ENCODE results near the gene GOT2. TPM values are rescaled to one million over a fixed set of nuclear protein-coding genes. Genes with fewer than 3 reads are reported as not detected.
"Not testable (repeated sequence)": the region's sequence is repeated elsewhere in the genome, so short reads cannot be mapped to it uniquely, and the experiment has no call there.

Gene GOT2
- total RNA-seq, 2 donors from 2014 or later, result 106 to 128 TPM

DNA sequence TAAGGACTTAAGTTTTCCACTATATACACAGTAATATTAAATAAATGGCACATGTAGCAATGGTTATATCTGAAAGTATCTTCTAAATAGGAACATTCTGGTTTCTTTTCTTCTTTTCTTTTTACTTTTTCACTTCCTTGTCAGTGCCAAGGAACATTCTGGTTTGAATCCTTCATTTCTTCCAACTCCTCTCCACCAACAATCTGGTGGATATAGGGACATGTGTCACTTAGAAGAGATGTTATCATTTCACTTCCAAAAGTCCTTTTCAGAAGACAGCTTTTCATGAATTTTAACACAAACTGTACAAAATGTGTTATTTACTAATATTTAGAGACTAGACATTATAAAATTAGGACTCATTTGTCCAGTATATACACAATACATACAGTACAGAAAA, 7.9 kb upstream of the GOT2 start:
- Histone ChIP-seq H3K36me3 (ENCODE audit: control insufficient read depth, insufficient read depth, low read length) (no peaks in the 10 kb centered on the region), H3K9me3 (ENCODE audit: control insufficient read depth, low read length) (no peaks in the 10 kb centered on the region), H3K27ac (ENCODE audit: low read depth, low read length) (no peak overlapping the region), H3K4me3 (ENCODE audit: low read length) (no peak overlapping the region), H3K4me1 (ENCODE audit: control insufficient read depth, insufficient read depth, low read length) (no peaks in the 10 kb centered on the region), H3K9ac (ENCODE audit: extremely low read depth, low read length, poor library complexity, severe bottlenecking) (no peak overlapping the region), H3K27me3 (ENCODE audit: control insufficient read depth, insufficient read depth, low read length, poor library complexity, severe bottlenecking) (no peaks in the 10 kb centered on the region)
- TF ChIP-seq, protein P1, sequence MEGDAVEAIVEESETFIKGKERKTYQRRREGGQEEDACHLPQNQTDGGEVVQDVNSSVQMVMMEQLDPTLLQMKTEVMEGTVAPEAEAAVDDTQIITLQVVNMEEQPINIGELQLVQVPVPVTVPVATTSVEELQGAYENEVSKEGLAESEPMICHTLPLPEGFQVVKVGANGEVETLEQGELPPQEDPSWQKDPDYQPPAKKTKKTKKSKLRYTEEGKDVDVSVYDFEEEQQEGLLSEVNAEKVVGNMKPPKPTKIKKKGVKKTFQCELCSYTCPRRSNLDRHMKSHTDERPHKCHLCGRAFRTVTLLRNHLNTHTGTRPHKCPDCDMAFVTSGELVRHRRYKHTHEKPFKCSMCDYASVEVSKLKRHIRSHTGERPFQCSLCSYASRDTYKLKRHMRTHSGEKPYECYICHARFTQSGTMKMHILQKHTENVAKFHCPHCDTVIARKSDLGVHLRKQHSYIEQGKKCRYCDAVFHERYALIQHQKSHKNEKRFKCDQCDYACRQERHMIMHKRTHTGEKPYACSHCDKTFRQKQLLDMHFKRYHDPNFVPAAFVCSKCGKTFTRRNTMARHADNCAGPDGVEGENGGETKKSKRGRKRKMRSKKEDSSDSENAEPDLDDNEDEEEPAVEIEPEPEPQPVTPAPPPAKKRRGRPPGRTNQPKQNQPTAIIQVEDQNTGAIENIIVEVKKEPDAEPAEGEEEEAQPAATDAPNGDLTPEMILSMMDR (conservative IDR thresholded peaks at IDR 0.05), result no peak
- Mint-ChIP-seq H3K4me1 (no peaks in the 10 kb centered on the region), H3K27me3 (ENCODE audit: insufficient read depth) (peaks cover 2% of the 10 kb centered on the region), H3K4me3 (no peak overlapping the region), H3K9me3 (no peaks in the 10 kb centered on the region), H3K36me3 (ENCODE audit: low read depth) (no peaks in the 10 kb centered on the region), H3K27ac (no peak overlapping the region)
- DNase-seq, result no peak

DNA sequence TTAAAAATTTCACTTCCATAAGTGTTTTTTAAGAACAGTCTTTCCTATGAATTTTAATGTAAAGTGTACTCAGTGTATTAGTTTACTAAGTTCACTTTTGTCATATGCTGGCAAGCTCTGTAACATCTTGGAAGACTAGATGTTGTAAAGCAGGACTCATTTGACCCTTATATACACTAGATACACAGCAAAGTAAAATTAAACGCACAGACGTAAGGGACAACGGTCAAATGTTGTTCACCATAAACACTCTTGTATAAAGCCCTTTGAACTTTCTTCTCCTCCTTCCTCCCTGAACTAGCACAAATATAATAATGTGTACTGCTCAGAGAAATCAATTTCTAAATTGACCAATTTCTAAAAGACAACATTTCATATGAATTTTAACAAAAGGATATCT, 7.0 kb upstream of the GOT2 start:
- Mint-ChIP-seq H3K36me3 (ENCODE audit: low read depth) (no peaks in the 10 kb centered on the region), H3K9me3 (no peaks in the 10 kb centered on the region), H3K27ac (no peak overlapping the region), H3K4me1 (no peaks in the 10 kb centered on the region), H3K4me3 (no peak overlapping the region), H3K27me3 (ENCODE audit: insufficient read depth) (peaks cover 2% of the 10 kb centered on the region)
- DNase-seq, result no peak
- no peaks in the 10 kb centered on the region for H3K9me3 ChIP-seq (ENCODE audit: control insufficient read depth, low read length)
- no peaks in the 10 kb centered on the region for H3K4me1 ChIP-seq (ENCODE audit: control insufficient read depth, insufficient read depth, low read length)
- H3K27me3 ChIP-seq (ENCODE audit: control insufficient read depth, insufficient read depth, low read length, poor library complexity, severe bottlenecking), result no peaks in the 10 kb centered on the region
- TF ChIP-seq, protein P1 (conservative IDR thresholded peaks at IDR 0.05), result no peak
- no peaks in the 10 kb centered on the region for H3K36me3 ChIP-seq (ENCODE audit: control insufficient read depth, insufficient read depth, low read length)
- no peak overlapping the region for H3K9ac ChIP-seq (ENCODE audit: extremely low read depth, low read length, poor library complexity, severe bottlenecking)
- WGBS, 2 experiments (ENCODE audit: insufficient coverage in 1 of 2, insufficient read length in 1 of 2), result 98 to 100% methylated on average over 2 to 3 of the region's 3 CpGs
- H3K27ac ChIP-seq (ENCODE audit: low read depth, low read length), result no peak overlapping the region
- H3K4me3 ChIP-seq (ENCODE audit: low read length), result no peak overlapping the region

DNA sequence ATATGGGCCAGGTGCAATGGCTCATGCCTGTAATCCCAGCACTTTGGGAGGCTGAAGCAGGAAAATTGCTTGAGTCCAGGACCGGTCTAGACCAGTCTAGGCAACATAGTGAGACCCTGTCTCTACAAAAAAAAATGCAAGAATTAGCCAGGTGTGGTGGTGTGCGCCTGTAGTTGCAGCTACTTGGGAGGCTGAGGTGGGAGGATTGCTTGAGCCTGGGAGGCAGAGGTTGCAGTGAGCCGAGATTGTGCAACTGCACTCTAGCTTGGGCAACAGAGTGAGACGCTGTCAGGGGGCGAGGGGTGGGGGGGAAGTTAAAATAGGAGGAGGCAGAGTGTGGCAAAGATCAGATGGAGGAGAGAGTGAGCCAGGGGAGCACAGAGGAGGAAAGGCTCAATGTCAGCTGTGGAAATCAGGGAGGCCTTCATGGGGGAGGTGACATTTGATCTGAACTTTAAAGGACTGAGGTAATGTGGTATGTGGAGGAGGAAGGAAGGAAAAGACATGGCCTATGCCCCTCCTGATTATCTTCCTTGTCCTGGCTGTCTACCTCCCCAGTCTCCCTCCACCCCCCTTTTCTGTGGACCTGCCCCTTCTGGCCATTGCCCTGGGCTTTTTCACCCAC, 4.7 kb upstream of the GOT2 start:
- Mint-ChIP-seq H3K9me3 (no peaks in the 10 kb centered on the region), H3K27me3 (ENCODE audit: insufficient read depth) (peaks cover 2% of the 10 kb centered on the region), H3K4me1 (no peaks in the 10 kb centered on the region), H3K36me3 (ENCODE audit: low read depth) (no peaks in the 10 kb centered on the region), H3K27ac (no peak overlapping the region), H3K4me3 (no peak overlapping the region)
- no peak overlapping the region for H3K4me3 ChIP-seq (ENCODE audit: low read length)
- H3K27me3 ChIP-seq (ENCODE audit: control insufficient read depth, insufficient read depth, low read length, poor library complexity, severe bottlenecking), result no peaks in the 10 kb centered on the region
- no peaks in the 10 kb centered on the region for H3K4me1 ChIP-seq (ENCODE audit: control insufficient read depth, insufficient read depth, low read length)
- H3K36me3 ChIP-seq (ENCODE audit: control insufficient read depth, insufficient read depth, low read length), result no peaks in the 10 kb centered on the region
- DNase-seq, result no peak
- WGBS, 2 experiments (ENCODE audit: insufficient coverage in 1 of 2, insufficient read length in 1 of 2), result 75 to 94% methylated on average over 5 of the region's 5 CpGs
- no peak overlapping the region for H3K9ac ChIP-seq (ENCODE audit: extremely low read depth, low read length, poor library complexity, severe bottlenecking)
- TF ChIP-seq, protein P1 (conservative IDR thresholded peaks at IDR 0.05), result no peak
- H3K9me3 ChIP-seq (ENCODE audit: control insufficient read depth, low read length), result no peaks in the 10 kb centered on the region
- H3K27ac ChIP-seq (ENCODE audit: low read depth, low read length), result no peak overlapping the region

DNA sequence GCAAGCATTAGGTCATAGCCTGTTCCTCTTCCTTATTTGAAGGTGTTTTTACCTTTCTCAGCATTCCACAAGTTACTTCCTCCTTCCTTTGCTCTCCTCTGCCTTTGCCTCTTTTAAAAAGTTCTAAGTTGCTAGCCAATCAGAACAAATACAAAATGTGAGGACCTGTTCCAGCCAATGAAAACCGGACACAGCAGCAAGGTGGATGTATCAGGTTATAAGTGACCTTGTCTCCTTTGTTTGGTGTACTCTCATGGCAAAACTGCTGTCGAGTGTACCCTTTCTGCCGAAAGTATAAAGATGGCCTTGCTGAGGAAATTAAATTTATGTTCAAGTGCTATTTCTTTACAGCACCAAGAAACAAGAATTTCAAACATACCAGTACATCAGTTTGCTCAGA, 2.2 kb upstream of the GOT2 start:
- not testable (repeated sequence) for H3K27ac ChIP-seq (ENCODE audit: low read depth, low read length); H3K9me3 Mint-ChIP-seq; H3K27me3 ChIP-seq (ENCODE audit: control insufficient read depth, insufficient read depth, low read length, poor library complexity, severe bottlenecking); H3K36me3 ChIP-seq (ENCODE audit: control insufficient read depth, insufficient read depth, low read length); H3K4me1 Mint-ChIP-seq; H3K9me3 ChIP-seq (ENCODE audit: control insufficient read depth, low read length); H3K4me3 ChIP-seq (ENCODE audit: low read length); DNase-seq; H3K27me3 Mint-ChIP-seq (ENCODE audit: insufficient read depth); H3K4me1 ChIP-seq (ENCODE audit: control insufficient read depth, insufficient read depth, low read length); H3K9ac ChIP-seq (ENCODE audit: extremely low read depth, low read length, poor library complexity, severe bottlenecking); H3K36me3 Mint-ChIP-seq (ENCODE audit: low read depth); H3K4me3 Mint-ChIP-seq; H3K27ac Mint-ChIP-seq
- 84% methylated on average over 3 of the region's 3 CpGs; no CpG with 5 or more reads in 1 of the 2 experiments for WGBS, 2 experiments (ENCODE audit: insufficient coverage in 1 of 2, insufficient read length in 1 of 2)
